Measurements from ENCODE around the gene HDAC8.

- TF ChIP-seq CTCF (IDR thresholded peaks at IDR 0.05) (no peak), POLR2A (IDR thresholded peaks at IDR 0.05) (no peak), EP300 (IDR thresholded peaks at IDR 0.05) (no peak)
These were observed 93.0 kb downstream of the HDAC8 start for GRCh38 chrX:72479324-72480274.

Measured in ovary (tissue), 3 donors.